NCI-H128 (cell line): ENCODE measurements around the gene ODC1.

Source experiments
- DNase-seq: peaks from one replicate; lab custom pipeline; 2025; ENCODE audit not compliant: unreplicated experiment; lab: John Stamatoyannopoulos, UW

The ODC1 gene

GRCh38 chr2:10434886-10435819 lies 13.0 kb downstream of the ODC1 start:
- DNase-seq = peak; percentile 35

- no peak for DNase-seq
Measured at GRCh38 chr2:10433947-10434885, 13.9 kb downstream of the ODC1 start.

- no peak for DNase-seq
Measured at GRCh38 chr2:10433264-10433946, 14.7 kb downstream of the ODC1 start.

GRCh38 chr2:10432311-10433181 lies 15.6 kb downstream of the ODC1 start:
- DNase-seq = no peak

GRCh38 chr2:10431797-10432196 lies 16.3 kb downstream of the ODC1 start:
- no peak for DNase-seq

- no peak for DNase-seq
Measured at GRCh38 chr2:10430886-10431622, 17.1 kb downstream of the ODC1 start.

- no peak for DNase-seq
Measured at GRCh38 chr2:10428924-10429323, 19.2 kb downstream of the ODC1 start.

GRCh38 chr2:10428355-10428754 lies 19.8 kb downstream of the ODC1 start:
- DNase-seq = no peak

- no peak for DNase-seq
Measured at GRCh38 chr2:10427618-10427949, 20.5 kb downstream of the ODC1 start.

- no peak for DNase-seq
Measured at GRCh38 chr2:10426726-10427617, 21.2 kb downstream of the ODC1 start.

GRCh38 chr2:10425699-10426098 lies 22.4 kb downstream of the ODC1 start:
- DNase-seq = no peak

- no peak for DNase-seq
Measured at GRCh38 chr2:10424916-10425505, 23.1 kb downstream of the ODC1 start.

- no peak for DNase-seq
Measured at GRCh38 chr2:10424051-10424450, 24.1 kb downstream of the ODC1 start.

GRCh38 chr2:10423400-10423774 lies 24.7 kb downstream of the ODC1 start:
- no peak for DNase-seq

- no peak for DNase-seq
Measured at GRCh38 chr2:10422732-10423399, 25.3 kb downstream of the ODC1 start.

- no peak for DNase-seq
Measured at GRCh38 chr2:10422251-10422650, 25.9 kb downstream of the ODC1 start.

GRCh38 chr2:10419553-10420257 lies 28.4 kb downstream of the ODC1 start:
- no peak for DNase-seq
